ENCODE data around the gene ABCA3. TPM values are rescaled to one million over a fixed set of nuclear protein-coding genes. Genes with fewer than 3 reads are reported as not detected.
"Not testable (repeated sequence)": the region's sequence is repeated elsewhere in the genome, so short reads cannot be mapped to it uniquely, and the experiment has no call there.

Gene ABCA3
- total RNA-seq, 1 donor from 2014 or later = 7.3 TPM

- intact Hi-C loops (cut with micrococcal nuclease) = no loop called here
Measured at GRCh38 chr16:2280981-2281542, 59.5 kb downstream of the ABCA3 start.

DNA sequence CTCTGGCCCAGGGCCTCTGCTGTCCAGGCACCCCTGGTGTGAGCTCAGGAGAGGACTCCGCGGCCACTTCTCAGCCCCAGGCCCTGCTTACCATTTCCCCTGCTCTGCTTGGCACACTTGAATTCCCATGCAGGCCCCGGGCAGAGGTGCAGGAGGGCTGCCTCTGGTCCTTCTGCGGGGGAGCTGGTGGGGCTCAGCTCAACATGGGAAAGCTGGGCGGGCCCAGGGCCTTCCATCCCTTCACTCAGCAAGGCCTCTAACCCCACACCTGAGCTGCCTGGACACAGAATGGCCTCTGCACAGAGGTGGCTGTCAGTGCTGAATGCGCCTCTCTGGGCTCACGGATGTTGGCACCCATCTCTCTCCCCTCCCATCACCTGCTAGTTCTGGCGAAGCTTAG lies 60.1 kb downstream of the ABCA3 start:
- intact Hi-C loops (cut with micrococcal nuclease) = no loop called here

DNA sequence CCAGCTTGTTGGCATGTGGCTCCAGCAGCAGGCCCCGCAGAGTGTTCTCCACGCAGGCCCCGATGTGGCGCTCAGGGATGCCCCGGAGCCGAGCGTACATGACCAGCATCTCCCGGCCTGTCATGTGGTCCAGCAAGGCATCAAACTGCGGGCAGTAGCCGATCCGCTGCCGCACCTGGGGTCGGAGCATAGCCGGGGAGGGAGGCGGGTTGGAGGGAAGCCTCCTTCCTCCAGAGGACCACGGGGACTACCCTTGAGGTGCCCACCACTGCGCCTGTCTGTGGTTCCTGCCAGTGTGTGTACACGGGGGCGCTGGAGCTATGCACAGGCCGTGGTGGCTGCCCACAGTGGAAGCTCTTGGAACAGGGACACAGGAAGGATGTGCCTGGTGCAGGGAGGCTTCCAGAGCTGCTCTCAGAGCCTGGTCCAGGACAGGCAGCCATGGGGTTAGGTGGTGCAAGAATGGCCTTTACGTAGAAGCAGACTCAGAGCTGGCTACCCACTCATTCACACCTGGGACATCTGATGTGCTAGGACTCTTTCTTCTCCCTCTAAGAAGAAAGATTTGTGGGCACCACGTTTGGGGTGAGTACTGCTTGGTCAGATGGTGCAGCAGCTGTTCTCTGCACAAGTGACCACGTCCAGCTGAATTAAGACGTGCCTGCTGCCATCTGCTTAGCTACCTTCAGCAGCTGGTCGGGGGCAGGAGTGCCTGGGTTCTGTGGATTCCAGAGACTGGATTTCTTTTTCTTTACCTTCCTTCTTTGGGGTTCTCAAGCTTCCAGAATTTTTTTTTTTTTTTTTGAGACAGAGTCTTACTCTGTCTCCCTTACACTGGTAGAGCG lies 61.4 kb downstream of the ABCA3 start:
- intact Hi-C loops (cut with micrococcal nuclease) = no loop called here

- intact Hi-C loops (cut with micrococcal nuclease) = no loop called here
Measured at GRCh38 chr16:2278272-2278608, 62.3 kb downstream of the ABCA3 start.

- intact Hi-C loops (cut with micrococcal nuclease) = no loop called here
Measured at GRCh38 chr16:2277466-2278271, 62.9 kb downstream of the ABCA3 start.

- intact Hi-C loops (cut with micrococcal nuclease) = no loop called here
Measured at GRCh38 chr16:2276368-2277195, 63.9 kb downstream of the ABCA3 start.

DNA sequence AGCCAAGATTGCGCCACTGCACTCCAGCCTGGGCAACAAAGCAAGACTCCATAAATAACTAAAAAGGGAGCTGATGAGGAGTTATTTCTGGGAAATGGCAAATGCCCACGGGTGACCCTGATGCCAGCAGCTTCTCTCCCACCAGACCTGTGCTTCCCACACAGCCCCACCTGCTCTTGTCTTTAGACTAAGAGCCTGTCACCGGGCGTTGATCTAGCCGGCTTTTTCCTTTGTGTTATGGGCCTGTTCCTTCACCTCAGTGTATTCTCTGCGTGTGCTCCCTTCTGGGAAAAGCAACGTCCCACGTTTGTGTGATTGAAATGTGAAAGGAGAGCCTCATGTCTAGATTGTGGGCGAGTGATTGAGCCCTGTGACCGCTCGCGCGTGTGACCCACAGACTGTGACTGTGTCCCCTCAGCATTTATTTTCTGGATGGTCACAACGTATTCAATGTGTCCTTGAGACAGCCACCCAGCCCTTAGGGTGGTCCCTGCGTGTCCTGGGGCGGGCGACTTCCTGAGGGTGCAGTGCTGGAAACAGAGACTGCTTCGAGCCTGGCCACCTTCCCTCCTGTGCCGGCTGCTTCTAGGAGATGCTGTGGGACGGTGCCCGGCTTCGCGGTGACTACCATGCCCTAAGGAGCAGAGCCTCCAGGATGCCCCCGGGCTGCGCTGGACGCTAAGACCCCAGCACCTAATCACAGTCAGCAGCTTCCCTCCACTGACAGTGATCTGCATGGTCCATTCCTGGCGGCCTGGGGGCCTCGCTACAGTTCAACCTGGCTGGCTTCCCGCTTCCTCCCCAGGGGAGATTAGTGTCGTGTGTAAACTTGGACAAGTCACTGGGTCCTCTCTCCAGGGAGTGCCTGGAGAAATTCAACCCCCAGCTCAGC lies 64.8 kb downstream of the ABCA3 start:
- intact Hi-C loops (cut with micrococcal nuclease) = no loop called here

- intact Hi-C loops (cut with micrococcal nuclease) = no loop called here
Measured at GRCh38 chr16:2273931-2274330, 66.6 kb downstream of the ABCA3 start.

GRCh38 chr16:2273484-2273883 lies 67.0 kb downstream of the ABCA3 start:
- intact Hi-C loops (cut with micrococcal nuclease) = no loop called here

DNA sequence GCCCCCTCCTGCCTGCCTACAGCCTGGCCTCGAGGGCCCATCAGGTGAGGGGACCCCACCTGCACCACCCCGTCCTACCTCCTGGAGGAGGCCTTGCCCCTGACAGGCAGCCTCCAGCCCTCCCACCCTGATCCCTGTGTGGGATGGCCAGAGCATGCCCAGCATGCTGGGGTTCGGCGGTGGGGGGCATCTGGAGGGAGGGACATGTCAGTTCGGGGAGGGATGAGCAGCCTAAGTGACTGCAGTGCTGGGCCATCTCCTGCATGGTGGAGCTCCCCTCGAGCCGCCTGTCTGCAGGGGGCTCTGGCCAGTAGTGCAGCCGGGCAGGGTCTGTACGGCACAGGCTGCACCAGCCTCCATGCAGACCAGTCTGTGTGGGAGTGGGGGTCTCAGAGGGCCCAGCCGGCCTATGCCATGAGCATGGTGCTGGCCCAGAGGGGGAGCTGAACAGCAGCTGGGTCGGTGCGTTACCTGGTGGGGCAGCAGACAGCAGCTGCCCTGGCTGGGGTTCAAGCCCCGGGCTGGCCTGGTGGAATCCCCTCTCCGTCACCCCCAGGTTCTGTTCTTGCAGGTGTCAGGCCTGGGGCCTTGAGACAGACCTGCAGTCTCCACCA lies 68.6 kb downstream of the ABCA3 start:
- intact Hi-C loops (cut with micrococcal nuclease) = no loop called here

DNA sequence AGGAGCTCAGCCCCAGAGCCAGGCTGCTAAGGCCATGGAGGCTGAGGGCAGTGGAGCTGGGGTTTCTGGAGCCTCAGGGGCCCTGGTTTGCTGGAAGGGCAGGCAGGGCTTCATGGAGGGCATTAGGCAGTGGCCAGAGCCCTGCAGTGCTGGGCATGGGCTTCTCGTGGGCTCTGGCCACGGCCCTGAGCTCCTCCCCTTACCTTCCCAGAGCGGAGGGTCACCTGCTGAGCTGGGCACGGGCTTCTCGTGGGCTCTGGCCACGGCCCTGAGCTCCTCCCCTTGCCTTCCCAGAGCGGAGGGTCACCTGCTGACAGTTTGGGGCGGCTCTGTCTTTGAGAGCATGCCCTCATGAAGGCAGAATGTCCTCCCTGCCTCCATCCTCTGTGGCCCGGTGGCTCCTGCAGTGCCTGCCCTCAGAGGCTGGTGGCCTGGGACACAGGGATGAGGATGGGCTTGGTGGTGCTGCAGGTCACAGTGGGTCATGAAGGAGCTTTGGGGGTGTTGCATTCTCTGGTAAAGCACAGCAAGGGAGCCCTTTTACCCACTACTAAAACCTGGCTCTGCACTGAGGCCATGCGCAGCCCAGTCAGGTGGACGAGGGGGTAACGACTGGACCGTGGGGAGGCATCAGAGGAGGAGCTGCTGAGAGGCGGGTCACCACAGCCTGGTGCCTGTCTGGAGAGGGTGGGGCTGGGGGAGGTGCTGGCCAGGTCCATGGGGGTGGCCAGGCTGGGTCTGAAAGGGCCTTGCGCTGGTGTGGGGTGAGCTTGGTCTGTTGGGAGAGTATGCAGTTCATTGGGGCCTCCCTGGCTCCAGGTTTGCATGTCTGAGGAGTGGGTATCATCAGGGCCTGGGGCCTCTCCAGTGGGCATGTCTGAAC lies 69.7 kb downstream of the ABCA3 start:
- intact Hi-C loops (cut with micrococcal nuclease) = no loop called here

GRCh38 chr16:2270070-2270462 lies 70.5 kb downstream of the ABCA3 start:
- intact Hi-C loops (cut with micrococcal nuclease) = no loop called here

DNA sequence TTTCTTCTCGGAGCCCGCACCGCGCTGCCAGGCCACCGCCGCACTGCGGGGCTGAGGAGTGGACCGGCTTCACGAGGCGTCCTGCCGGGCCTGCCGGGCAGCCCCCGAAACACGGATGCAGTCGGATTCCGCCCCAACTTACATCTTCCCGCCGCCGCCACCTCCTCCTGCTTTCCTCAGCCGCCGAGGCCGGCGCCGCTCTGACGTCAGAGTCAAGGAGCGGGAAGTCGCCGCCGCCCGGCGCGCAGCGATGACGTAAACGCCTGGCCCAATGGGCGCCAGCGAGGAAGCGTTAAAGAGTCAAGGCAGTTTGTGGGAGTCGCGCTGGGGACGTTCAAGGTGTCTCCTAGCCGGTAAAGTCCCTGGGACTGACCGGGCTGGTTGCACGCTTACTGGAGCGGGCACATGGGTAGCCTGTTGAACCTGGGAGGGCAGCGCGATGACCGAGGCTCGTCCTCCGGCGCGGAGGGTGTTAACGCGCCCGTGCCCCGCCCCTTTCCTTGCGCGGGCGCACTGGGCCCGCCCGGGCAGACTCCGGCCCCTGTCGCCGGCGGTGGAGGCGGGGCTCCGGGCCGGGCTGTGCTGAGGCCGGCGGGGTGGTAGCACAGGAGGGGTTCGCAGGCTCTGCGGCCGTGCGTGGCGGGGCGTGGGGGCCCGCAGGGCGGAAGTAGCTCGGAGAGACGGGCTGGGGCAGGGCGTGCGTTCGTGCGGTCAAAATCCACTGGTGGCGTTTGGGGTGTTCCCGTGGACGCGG lies 72.4 kb downstream of the ABCA3 start, which contains the start of gene RNPS1:
Gene RNPS1, minus strand, starts transcription at position 214 of the 754 bp plus-strand sequence. CDS start 3,483 bp downstream, outside the sequence.
- intact Hi-C loops (cut with micrococcal nuclease) = loop anchor here (1.0 to 5.0 kb wide), 9 partner anchors 17 to 245 kb away; partner anchors contain the start of genes ATP6V0C, CCNF, E4F1 and ECI1

GRCh38 chr16:2267505-2267912 lies 73.0 kb downstream of the ABCA3 start:
- intact Hi-C loops (cut with micrococcal nuclease) = loop anchor here (5.0 kb wide), 1 partner anchor 220 kb away; the partner anchor contains the start of genes NTHL1 and TSC2

- intact Hi-C loops (cut with micrococcal nuclease) = loop anchor here (5.0 kb wide), 1 partner anchor 220 kb away; the partner anchor contains the start of genes NTHL1 and TSC2
Measured at GRCh38 chr16:2266887-2267286, 73.6 kb downstream of the ABCA3 start.

- intact Hi-C loops (cut with micrococcal nuclease) = not testable (repeated sequence)
Measured at GRCh38 chr16:2263026-2263425, 77.5 kb downstream of the ABCA3 start.

GRCh38 chr16:2260250-2260649 lies 80.3 kb downstream of the ABCA3 start:
- intact Hi-C loops (cut with micrococcal nuclease) = no loop called here

DNA sequence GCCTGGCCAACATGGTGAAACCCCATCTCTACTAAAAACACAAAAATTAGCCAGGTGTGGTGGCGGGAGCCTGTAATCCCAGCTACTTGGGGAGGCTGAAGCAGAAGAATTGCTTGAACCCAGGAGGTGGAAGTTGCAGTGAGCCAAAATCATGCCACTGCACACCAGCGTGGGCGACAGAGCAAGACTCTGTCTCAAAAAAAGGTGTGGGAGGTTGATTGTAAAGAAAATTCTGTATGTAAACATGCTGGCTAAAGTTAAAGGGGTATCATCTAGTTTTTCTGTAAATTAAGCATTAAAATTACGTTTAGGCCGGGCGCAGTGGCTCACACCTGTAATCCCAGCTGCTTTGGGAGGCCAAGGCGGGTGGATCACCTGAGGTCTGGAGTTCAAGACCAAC lies 82.0 kb downstream of the ABCA3 start:
- intact Hi-C loops (cut with micrococcal nuclease) = not testable (repeated sequence)
